ELR (cell line): ENCODE measurements around the gene CHD9.
"Not testable (repeated sequence)": the region's sequence is repeated elsewhere in the genome, so short reads cannot be mapped to it uniquely, and the experiment has no call there.

ENCODE experiments used
- DNase-seq: peaks from one replicate; pipeline ENCODE4 v3.0.0-alpha.2; 2015; ENCODE audit warnings: low read depth

The CHD9 gene

DNA sequence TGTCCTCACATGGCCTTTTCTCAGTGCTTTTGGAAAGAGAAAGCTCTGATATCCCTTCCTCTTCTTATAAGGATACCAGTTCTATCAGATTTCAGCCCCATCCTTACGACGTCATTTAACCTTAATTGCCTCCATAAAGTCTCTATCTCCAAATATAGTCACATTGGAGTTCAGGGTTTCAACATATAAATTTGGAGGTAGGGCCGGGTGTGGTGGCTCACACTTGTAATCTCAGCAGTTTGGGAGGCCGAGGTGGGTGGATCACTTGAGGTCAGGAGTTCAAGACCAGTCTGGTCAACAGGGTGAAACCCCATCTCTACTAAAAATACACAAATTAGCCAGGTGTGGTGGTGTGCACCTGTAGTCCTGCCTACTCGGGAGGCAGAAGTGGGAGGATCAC, 7.3 kb upstream of the CHD9 start:
- not testable (repeated sequence) for DNase-seq

DNA sequence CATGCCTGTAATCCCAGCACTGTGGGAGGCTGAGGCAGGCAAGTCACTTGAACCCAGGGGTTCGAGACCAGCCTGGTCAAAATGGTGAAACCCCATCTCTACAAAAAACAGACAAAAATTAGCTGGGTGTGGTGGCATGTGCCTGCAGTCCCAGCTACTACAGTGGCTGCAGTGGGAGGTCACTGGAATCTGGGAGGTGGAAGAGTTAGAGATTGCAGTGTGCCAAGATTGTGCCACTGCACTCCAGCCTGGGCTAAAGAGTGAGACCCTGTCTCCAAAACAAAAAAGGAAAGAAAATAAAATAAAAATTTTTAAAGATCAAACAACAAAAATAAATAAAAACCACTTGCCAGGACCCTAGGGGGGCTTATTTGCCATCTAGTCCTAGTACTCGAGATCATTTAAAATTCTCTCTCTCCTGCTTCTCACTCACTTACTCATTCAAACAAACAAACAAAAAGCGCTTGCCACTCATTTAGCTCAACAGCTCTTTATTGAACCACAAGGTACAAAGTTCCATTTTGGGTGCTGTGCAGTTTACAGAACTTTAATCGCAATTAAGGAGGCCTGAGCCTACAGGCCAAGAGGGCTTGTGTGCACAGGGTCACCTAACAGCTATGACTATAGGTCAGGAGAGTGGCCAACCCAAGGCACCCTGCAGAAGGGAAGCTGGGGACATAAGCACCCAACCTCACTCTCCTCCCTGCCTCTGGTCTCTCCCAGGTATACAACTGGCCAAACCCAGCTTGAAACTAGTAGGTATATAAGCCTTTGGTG, 6.5 kb upstream of the CHD9 start:
- no peak for DNase-seq

DNA sequence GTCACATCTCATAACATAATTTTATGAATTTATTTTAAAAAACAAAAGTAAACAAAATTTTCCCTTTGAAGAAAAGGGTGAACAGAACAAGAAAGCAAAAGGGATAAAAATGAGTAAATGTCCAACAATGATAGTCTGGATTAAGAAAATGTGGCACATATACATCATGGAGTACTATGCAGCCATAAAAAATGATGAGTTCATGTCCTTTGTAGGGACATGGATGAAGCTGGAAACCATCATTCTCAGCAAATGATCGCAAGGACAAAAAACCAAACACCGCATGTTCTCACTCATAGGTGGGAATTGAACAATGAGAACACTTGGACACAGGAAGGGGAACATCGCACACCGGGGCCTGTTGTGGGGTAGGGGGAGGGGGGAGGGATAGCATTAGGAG, 3.5 kb upstream of the CHD9 start:
- not testable (repeated sequence) for DNase-seq

DNA sequence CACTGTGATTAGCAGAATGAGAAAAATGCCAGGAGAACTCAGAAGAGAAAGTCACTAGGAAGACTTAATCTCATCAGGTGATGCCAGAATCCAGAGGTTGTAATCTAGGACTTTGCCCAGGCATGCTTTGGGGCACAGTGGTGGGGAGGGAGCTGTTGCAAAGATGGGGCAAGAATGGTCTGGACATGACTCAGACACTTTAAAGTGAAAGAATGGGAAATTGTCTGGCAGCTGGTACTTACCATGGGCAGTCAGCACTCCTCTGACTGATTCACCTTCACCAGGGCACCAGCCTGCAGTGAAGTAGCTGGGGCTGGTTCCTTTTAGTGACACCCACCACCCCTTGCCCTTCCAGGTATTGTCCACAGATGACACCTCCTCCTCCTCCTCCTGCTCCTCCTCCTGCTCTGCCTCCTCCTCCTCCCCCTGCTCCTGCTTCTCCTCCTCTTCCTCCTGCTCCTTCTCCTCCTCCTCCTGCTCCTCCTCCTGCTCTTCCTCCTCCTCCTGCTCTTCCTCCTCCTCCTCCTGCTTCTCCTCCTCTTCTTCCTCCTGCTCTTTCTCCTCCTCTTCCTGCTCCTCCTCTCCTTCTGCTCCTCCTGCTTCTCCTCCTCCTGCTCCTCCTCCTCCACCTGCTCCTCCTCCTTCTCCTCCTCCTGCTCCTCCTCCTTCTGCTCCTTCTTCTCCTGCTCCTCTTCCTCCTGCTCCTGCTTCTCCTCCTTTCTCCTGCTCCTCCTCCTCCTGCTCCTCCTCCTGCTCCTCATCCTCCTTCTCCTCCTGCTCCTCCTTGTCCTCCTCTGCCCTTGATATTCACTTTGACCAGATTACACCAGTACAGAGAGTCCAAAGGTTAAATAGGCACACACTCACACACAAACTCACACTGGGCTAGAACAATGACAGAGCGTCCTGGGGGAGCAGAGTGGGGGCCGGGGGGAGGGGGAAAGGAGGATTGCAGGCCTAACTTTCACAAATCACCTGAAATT, 2.0 kb upstream of the CHD9 start, which contains the start of gene CHD9NB:
TSS of gene CHD9NB (minus strand) at position 379 of the 983 bp plus-strand sequence. CDS start 8,739 bp downstream, outside the sequence.
- DNase-seq, result peak; percentile 75

DNA sequence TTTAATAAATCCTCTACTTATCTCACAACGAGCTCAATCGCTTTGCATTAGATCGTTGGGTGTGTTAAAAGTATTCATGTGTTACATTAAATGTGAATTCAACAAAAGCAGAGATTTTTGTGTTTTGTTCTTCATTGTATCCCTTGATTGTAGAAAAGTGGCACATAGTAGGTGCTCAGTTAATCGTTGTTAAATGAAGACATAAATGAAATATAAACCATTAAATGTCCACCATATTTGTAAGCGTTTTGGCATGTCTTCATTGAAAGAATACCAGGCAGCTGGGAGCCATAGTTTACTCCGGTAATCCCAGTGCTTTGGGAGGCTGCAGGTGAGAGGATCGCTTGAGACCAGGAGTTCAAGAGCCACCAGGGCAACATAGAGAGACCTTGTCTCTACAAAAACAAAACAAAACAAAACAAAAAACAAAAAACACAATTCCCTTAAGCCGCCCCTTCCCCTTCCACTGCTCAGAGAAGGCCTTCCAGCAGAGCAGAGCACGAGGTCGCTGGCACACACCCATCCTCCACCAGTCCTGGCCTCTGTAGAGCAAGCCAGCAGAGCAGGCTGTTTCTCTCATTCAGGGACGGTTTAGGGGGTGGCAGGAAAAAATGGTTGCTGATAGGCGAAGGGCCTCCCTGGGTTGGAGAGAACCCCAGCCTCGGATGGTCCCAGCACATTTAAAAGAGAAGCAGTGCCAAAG, 673 bp upstream of the CHD9 start:
- DNase-seq, result no peak

DNA sequence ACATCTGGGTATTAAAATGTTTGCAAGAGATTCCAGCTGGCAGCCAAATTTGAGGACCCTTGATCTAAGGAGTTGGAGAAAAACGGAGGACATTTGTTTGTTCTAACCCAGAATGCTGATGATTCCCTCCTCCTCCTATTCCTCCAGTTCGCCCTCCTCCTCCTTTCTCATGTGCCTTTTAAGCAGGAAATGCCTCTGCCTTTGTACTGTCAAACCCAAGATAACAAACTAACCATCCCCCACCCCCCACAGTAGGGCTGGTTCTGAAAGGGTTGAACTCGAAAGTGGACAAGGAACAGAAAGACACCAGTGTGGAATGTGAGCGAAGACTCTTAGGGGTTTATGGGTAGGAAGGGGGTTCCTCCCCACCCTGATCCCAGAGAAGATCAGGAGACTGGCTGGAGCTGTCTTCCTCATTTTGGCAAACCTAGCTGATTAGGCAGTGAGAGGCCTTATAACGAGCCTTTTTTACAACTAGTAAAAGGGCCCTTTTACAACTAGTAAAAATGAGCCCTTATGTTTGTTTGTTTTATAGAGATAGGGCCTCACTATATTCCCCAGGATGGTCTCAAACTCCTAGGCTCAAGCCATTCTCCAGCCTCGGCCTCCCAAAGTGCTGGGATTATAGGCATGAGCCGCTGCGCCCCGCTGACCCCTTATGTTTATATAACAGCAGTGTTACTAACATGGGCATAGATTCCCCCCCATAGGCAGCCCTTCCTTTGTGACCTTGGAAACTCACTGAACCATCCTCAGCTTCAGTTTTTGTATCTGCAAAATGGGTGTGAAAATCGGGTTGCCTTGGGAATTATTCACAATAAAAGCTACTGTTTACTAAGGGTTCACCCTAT, 975 bp downstream of the CHD9 start:
- DNase-seq, result peak; percentile 67

DNA sequence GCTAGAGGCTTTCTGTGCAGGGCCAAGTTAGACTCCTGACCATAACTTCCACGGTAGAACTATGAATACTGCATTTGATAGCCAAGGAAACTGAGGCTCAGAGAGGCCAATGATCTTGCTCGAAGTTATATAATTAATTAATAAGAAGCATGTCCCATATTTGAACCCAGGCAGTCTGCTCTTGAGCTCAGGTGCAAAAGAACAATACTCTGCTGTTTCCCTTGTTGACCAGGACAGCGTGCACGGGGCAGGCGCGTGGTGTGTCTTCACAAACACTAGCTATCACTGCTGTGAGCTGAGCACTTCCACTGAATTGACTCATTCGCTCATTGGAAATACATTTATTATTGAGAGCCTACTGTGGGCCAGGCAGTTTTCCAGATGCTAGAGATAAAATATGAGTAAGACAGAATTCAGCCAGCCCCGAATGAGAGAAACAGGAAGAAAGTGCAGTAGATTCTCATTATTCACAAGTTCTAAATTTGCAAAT, 1.6 kb downstream of the CHD9 start:
- peak; percentile 76 for DNase-seq

DNA sequence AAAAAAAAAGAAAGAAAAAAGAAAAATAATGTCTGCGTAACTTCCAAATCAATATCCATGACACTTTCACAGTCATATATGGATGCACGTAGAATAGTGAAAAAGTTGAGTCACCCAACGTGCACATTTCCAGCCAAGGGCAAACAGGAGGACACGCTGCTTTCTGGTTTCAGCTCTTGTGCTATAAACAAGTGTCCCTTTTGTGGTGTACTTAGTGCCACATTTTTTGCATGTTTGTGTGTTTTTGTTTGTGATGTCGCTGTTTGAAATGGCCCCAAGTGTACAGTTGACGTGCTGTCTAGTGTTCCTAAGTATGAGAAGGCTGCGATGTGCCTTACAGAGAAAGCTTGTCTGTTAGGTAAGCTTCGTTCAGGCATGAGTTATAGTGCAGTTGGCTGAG, 2.9 kb downstream of the CHD9 start:
- no peak for DNase-seq

DNA sequence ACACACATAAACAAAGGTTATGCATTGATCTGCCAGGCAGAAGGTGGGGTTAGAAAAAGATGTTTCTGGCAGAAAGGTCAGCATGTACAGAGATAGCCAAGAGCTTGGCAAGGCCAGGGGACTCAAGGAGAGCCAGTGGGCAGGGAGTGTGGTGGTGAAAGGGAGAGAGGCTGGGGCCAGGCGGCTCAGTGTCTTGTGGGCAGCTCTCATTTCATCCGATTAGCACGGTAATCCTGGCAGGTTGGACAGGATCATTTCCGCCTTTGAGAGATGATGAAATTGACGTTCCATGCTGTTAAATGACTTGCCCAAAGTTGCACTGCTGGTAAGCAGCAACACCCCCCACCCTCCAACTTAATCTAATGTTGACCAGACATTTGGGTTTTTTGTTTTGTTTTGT, 3.6 kb downstream of the CHD9 start:
- DNase-seq, result no peak

DNA sequence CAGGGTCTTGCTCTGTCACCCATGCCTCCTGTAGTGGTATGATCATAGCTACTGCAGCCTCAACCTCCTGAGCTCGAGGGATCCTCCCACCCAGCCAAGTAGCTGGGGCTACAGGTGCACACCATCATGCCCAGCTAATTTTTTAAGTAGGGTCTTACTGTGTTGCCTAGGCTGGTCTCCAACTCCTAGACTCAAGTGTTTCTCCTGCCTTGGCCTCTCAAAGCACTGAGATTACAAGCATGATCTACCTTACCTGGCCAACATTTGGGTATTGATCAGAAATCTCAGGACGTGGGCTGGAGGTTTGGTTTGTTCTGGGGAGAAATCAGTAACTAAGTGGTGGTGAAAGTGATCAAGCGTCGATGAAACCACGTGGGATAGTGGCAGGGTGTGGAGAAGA, 4.1 kb downstream of the CHD9 start:
- no peak for DNase-seq

DNA sequence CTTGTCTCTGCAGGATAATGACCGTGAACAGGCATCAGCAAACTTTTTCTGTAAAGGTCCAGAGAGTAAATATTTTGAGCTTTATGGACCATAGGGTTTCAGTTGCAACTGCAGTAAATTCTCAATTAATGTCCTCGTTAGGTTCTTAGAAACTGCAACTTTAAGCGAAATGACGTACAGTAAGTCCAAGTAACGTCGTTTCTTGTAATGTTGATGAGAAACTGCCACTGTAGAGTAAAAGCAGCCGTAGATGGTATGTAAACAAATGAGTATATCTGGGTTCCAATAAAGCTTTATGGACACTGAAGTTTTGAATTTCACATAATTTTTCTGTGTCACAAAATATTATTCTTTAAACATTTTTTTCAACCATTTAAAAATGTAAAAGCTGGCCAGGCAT, 4.9 kb downstream of the CHD9 start:
- no peak for DNase-seq

DNA sequence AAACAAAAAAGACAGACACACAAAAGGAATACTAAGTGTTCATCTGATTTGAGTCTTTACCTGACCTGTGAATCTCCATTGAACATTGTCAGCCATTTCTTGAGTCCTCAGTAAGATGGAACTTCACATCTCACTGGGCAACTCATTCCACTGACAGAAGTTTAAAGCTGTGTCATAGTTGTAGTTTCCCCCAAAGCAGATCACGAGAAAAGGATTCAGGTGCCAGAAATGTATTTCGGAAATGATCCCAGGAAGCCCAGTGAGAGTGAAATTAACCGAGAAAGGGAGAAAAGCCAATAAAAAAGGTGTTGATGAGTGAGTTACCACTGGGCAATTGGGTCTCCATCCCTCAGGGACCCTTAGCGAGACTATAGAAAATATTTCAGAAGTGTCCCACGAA, 6.5 kb downstream of the CHD9 start:
- no peak for DNase-seq

DNA sequence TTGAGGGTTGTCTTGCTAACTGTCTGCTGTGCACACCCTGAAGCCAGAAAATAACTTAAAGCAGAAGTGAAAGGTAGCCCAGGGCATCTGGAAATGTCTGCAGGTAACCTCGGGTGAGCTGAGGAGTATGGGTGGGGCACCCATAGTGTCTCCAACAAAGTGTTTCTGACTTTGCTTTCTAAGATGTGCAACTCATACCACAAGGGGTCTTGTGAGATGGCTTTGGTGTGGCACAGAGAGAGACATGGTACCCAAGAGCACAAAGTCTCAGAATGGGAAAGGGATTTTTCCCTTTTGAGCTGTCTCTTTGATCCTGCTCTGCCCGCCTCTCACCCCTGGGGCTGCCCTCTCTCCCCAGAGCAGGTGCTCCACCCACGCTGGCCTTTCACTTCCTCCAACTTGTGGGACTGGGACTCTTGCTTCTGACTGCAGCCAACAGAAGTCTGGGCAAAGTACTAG, 6.9 kb downstream of the CHD9 start:
- DNase-seq, result no peak

DNA sequence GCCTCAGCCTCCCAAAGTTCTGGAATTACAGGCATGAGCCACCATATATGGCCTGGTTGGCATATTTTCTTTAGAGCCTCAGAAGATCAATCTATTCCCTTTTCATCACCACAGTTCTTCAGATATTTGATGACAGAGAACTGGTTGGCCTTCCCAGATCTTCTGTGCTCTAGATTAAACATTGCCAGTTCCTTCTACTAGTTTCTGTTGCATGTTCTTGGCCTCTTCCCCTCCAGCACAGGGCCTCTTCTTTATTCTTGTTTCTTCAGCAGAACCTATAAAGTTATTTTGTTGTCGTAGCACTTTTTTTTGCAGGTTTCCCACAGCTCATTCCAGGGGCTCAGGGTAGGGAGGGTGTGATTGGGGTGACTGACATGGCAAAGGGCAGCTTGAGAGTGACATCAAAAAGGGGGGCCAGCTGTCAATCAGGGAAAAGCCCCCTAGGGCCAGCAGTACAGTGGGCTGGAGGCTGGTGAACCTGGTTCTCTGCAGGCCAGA, 9.3 kb downstream of the CHD9 start:
- no peak for DNase-seq

DNA sequence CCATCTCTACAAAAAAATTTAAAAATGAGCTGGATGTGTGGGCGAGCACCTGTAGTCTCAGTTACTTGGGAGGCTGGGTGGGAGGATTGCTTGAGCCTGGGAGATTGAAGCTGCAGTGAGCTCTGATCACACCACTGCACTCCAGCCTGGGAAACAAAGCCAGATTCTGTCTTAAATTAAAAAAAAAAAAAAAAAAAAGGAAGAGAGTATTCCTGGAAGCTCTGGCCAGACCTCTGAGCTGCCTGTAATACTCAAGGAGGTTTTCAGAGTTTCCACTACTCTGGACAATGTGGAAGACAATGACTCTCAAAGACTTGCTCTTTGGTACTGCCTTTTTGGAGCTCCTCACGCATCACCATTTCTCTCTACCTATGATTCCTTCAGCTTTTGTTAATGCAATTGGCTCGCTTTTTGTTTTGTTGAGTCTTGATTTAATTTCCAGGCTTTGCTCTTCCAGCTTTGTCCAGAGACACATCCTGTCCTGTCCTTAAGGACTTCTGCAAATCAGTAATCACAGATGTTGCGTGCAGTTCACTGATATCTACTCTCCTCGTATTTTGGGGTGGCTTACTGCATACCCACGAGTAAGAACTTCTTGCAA, 10.8 kb downstream of the CHD9 start:
- no peak for DNase-seq

DNA sequence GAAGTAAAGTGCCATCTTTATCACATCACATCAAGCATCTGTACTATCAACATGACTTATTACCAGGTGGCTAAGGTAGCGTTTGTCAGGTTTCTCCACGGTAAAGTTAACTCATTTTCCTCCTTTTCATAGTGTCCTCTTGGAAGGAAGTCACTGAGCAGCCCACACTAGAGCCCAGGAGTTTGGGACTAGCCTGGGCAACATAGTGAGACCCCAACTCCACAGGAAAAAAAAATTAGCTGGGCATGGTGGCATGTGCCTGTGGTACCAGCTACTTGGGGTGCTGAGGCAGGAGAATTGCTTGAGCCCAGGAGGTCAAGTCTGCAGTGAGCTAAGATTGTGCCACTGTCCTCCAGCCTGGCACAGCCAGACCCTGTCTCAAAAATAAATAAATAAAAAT, 12.9 kb downstream of the CHD9 start:
- DNase-seq, result no peak

DNA sequence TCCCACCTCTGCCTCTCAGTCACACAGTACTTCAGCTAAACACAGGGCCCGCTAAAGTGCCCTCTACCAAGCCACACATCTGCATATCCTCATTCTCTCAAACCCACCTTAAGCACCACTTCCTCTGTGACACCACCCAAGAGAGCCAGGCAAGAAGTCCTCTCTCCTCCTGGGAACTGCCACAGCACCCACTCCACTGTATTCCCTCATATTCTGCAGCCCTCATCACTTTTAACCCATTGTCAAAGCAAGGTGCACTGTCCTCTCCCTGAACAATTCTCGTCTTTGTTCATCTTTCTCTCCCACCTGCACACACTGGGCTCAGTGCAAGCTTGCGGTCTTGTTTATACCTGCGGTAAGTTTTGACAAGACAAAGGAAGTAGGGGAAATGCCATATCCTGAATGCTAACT, 13.6 kb downstream of the CHD9 start:
- DNase-seq, result no peak

DNA sequence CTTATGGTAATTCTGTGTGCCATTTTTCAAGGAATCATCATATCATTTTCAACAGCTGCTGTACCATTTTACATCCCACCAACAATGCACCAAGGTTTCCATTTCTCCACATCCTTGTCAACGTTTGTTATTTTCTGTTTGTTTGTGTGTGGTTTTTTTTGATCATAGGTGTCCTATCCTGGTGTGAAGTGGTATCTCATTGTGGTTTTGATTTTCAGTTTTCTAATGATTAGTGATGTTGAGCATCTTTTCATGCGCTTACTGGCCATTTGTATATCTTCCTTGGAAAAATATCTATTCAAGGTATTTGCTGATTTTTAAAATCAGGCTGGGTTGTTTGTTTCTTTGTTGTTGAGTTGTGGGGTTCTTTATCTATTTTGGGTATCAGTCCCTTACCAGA, 15.0 kb downstream of the CHD9 start:
- DNase-seq, result no peak

DNA sequence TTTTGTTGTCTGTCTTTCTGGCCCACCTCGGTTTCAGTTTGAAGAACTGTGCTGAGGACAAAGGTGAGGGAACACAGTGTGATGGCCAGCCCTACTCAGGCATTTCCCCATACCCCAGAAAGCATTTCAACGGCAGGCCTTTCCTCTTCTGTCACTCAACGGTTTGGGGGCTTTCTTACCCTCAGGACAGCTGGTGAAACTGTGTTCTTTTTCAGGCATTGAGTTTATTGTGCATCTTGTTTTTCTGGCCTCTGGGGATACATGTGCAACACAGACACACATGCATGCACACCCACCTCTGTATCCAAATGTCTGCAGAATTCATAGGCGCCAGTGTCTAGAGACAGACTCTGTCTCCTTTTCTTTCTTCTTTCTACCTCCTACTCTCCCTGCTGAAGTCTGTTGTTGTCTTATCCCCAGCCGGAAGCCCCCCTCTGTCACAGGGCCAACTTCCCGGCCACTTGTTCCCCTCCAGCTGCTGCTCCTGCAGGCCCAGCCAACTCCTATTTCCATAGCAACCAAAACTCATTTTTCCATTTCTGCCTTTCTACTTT, 17.0 kb downstream of the CHD9 start:
- DNase-seq, result no peak

DNA sequence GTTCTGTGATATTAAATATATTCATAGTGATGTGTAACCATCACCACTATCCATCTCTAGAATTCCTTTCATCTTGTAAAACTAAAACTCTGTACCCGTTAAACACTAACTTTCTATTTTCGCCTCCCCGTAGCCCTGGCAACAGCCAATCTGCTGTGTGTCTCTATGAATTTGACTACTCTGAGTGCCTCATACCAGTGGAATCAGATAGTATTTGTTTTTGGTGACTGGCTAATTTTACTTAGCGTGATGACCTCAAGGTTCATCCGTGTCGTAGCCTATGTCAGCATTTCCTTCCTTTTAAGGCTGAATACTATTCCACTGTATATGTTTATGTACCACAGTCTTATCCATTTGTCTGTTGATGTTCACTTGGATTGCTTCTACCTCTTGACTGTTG, 18.2 kb downstream of the CHD9 start:
- no peak for DNase-seq
